WTC11 (cell line): ENCODE data around the gene ACER1. TPM values are rescaled to one million over a fixed set of nuclear protein-coding genes. Genes with fewer than 3 reads are reported as not detected.

Experiments used
- ATAC-seq: fragments of 200-7000 bp; cut with Tn5 transposase; 2 replicates; pipeline ENCODE4 v1.10.0; 2021; ENCODE audit warnings: mild to moderate bottlenecking, moderate library complexity
- CTCF ChIA-PET: fragments of 300-600 bp; sonication (Branson Sonifier 250); formaldehyde crosslinking; loops from one replicate; lab custom pipeline; 2021; ENCODE audit warnings: antibody characterized with exemption; lab: Charles Lee
- POLR2A ChIA-PET: fragments of 350-600 bp; sonication (Branson Sonifier 250); formaldehyde crosslinking; loops from one replicate; lab custom pipeline; 2021; ENCODE audit warnings: antibody characterized with exemption; lab: Charles Lee
- DNase-seq: peaks from one replicate; pipeline ENCODE4 v3.0.0; 2021; ENCODE audit warnings: low spot score
- H3K27ac Mint-ChIP-seq: 2 replicates; pipeline ENCODE4 v1.8.0; 2021; ENCODE audit warnings: mixed read lengths
- H3K27me3 Mint-ChIP-seq: 2 replicates; pipeline ENCODE4 v1.8.0; 2021; ENCODE audit warnings: low read depth, mild to moderate bottlenecking, moderate library complexity, mixed read lengths
- H3K36me3 Mint-ChIP-seq: 2 replicates; pipeline ENCODE4 v1.8.0; 2021; ENCODE audit warnings: mixed read lengths
- H3K4me1 Mint-ChIP-seq: 2 replicates; pipeline ENCODE4 v1.8.0; 2022; ENCODE audit warnings: mixed read lengths
- H3K4me3 Mint-ChIP-seq: 2 replicates; pipeline ENCODE4 v1.8.0; 2021; ENCODE audit warnings: mild to moderate bottlenecking, moderate library complexity, mixed read lengths
- H3K9me3 Mint-ChIP-seq: 2 replicates; pipeline ENCODE4 v1.8.0; 2021; ENCODE audit warnings: mixed read lengths
- CREM ChIP-seq: sonication (generic); formaldehyde crosslinking; IDR thresholded peaks from 2 replicates; pipeline ENCODE4 v1.8.1; 2022; ENCODE audit warnings: mild to moderate bottlenecking, missing genetic modification reagents, moderate library complexity
- E2F5 ChIP-seq: sonication (generic); formaldehyde crosslinking; IDR thresholded peaks from 2 replicates; pipeline ENCODE4 v1.8.1; 2022; ENCODE audit warnings: mild to moderate bottlenecking, moderate library complexity, missing genetic modification reagents
- ETV6 ChIP-seq: sonication (generic); formaldehyde crosslinking; IDR thresholded peaks from 2 replicates; pipeline ENCODE4 v1.8.1; 2022; ENCODE audit warnings: mild to moderate bottlenecking, missing genetic modification reagents
- FOXK1 ChIP-seq: sonication (generic); formaldehyde crosslinking; IDR thresholded peaks from 2 replicates; pipeline ENCODE4 v1.8.0; 2022; ENCODE audit warnings: mild to moderate bottlenecking, moderate library complexity, missing genetic modification reagents
- HMGXB4 ChIP-seq: sonication (generic); formaldehyde crosslinking; IDR thresholded peaks from 2 replicates; pipeline ENCODE4 v1.8.1; 2023; ENCODE audit warnings: mild to moderate bottlenecking, moderate library complexity, missing genetic modification reagents
- JAZF1 ChIP-seq: fragments of 250-450 bp; sonication (Bioruptor Pico); IDR thresholded peaks from 2 replicates; pipeline ENCODE4 v1.9.0; 2021; ENCODE audit warnings: moderate library complexity, mild to moderate bottlenecking, inconsistent platforms
- NR2C2 ChIP-seq: sonication (generic); formaldehyde crosslinking; IDR thresholded peaks from 2 replicates; pipeline ENCODE4 v1.8.0; 2022; ENCODE audit warnings: mild to moderate bottlenecking, missing genetic modification reagents
- NR3C1 ChIP-seq: sonication (generic); formaldehyde crosslinking; conservative IDR thresholded peaks from 2 replicates; pipeline ENCODE4 v1.8.1; 2023; ENCODE audit warnings: low read depth, mild to moderate bottlenecking, missing genetic modification reagents
- PRDM15 ChIP-seq: sonication (generic); formaldehyde crosslinking; IDR thresholded peaks from 2 replicates; pipeline ENCODE4 v1.8.0; 2022; ENCODE audit warnings: missing genetic modification reagents
- TCF7 ChIP-seq: sonication (generic); formaldehyde crosslinking; IDR thresholded peaks from 2 replicates; pipeline ENCODE4 v1.8.0; 2022; ENCODE audit warnings: mild to moderate bottlenecking, low read depth, missing genetic modification reagents, moderate library complexity
- TP53 ChIP-seq: sonication (generic); formaldehyde crosslinking; IDR thresholded peaks from 2 replicates; pipeline ENCODE4 v1.8.1; 2023; ENCODE audit warnings: mild to moderate bottlenecking, missing genetic modification reagents
- ZBTB21 ChIP-seq: sonication (generic); formaldehyde crosslinking; IDR thresholded peaks from 2 replicates; pipeline ENCODE4 v1.8.1; 2023; ENCODE audit warnings: mild to moderate bottlenecking, missing genetic modification reagents, borderline replicate concordance
- ZNF138 ChIP-seq: sonication (generic); formaldehyde crosslinking; conservative IDR thresholded peaks from 2 replicates; pipeline ENCODE4 v1.8.1; 2022; ENCODE audit warnings: mild to moderate bottlenecking, moderate library complexity, missing genetic modification reagents
- ZNF232 ChIP-seq: sonication (generic); formaldehyde crosslinking; IDR thresholded peaks from 2 replicates; pipeline ENCODE4 v1.8.0; 2022; ENCODE audit warnings: mild to moderate bottlenecking, missing genetic modification reagents
- ZNF317 ChIP-seq: sonication (generic); formaldehyde crosslinking; IDR thresholded peaks from 2 replicates; pipeline ENCODE4 v1.8.1; 2023; ENCODE audit warnings: low read depth, mild to moderate bottlenecking, moderate library complexity, missing genetic modification reagents, borderline replicate concordance
- ZNF416 ChIP-seq: fragments of 250-450 bp; sonication (Bioruptor Pico); IDR thresholded peaks from 2 replicates; pipeline ENCODE4 v1.9.0; 2021; ENCODE audit warnings: mild to moderate bottlenecking, inconsistent platforms
- ZNF512 ChIP-seq: sonication (generic); formaldehyde crosslinking; IDR thresholded peaks from 2 replicates; pipeline ENCODE4 v1.8.1; 2022; ENCODE audit warnings: missing genetic modification reagents, borderline replicate concordance
- ZNF532 ChIP-seq: fragments of 250-450 bp; sonication (Bioruptor Pico); IDR thresholded peaks from 2 replicates; pipeline ENCODE4 v1.9.0; 2021; ENCODE audit warnings: mild to moderate bottlenecking, borderline replicate concordance
- ZSCAN18 ChIP-seq: fragments of 250-450 bp; sonication (Bioruptor Pico); IDR thresholded peaks from 2 replicates; pipeline ENCODE4 v2.1.2; 2022; ENCODE audit warnings: mild to moderate bottlenecking, moderate library complexity
- total RNA-seq: library from RNA; stranded (reverse); gene quantifications from 3 replicates; pipeline ENCODE4 v1.2.3, GENCODE V29; 2021
- TF ChIP-seq, protein P1 (sequence below): fragments of 250-450 bp; sonication (Bioruptor Pico); IDR thresholded peaks from 2 replicates; pipeline ENCODE4 v1.9.0; 2021; ENCODE audit warnings: moderate library complexity, mild to moderate bottlenecking, inconsistent platforms, borderline replicate concordance

The ACER1 gene
- total RNA-seq, 1 experiment from 2014 or later = not detected

GRCh38 chr19:6372594-6373095, 39.2 kb upstream of the ACER1 start, which contains the start of gene ALKBH7 (continued):
- TF ChIP-seq ZBTB21 (CRISPR knock-in tag) (0 out of 2 replicates have a peak, but pooled peaks have one; percentile 61), TCF7 (CRISPR knock-in tag) (no peak), TP53 (CRISPR knock-in tag) (no peak), CREM (CRISPR knock-in tag) (peak; percentile 61; the same call in 1 of the 2 replicates), ZNF138 (CRISPR knock-in tag) (no peak), NR3C1 (CRISPR knock-in tag) (no peak), ZNF232 (CRISPR knock-in tag) (no peak), JAZF1 (CRISPR knock-in tag) (no peak), ZNF317 (CRISPR knock-in tag) (no peak), PRDM15 (CRISPR knock-in tag) (no peak), HMGXB4 (CRISPR knock-in tag) (peak; percentile 77; the same call in 1 of the 2 replicates)

DNA sequence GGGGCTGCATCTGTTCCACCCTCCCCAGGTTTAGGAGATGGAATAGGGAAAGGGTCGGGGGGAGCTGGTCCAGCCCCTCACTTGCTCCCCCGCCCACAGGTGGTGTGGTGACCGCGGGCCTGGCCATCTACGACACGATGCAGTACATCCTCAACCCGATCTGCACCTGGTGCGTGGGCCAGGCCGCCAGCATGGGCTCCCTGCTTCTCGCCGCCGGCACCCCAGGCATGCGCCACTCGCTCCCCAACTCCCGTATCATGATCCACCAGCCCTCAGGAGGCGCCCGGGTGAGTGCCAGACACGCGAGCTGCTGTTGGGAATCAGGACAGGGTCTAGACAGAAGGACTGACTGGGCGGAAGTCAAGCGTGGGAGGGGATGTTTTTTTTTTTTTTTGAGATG, 30.9 kb upstream of the ACER1 start:
- no peaks in the 10 kb centered on the region for H3K9me3 Mint-ChIP-seq
- CTCF ChIA-PET = interaction anchor here (0.8 to 1.3 kb wide), 4 partner anchors 9 to 342 kb away, joined by 3 to 4 read pairs (median 4); no protein-coding TSS in a partner anchor
- no peak overlapping the region for H3K27ac Mint-ChIP-seq
- TF ChIP-seq ZSCAN18 (CRISPR knock-in tag) (no peak), FOXK1 (CRISPR knock-in tag) (no peak), NR2C2 (no peak), ZNF512 (CRISPR knock-in tag) (no peak), E2F5 (no peak), ZNF532 (CRISPR knock-in tag) (no peak), ETV6 (CRISPR knock-in tag) (no peak), ZNF416 (CRISPR knock-in tag) (no peak)
- TF ChIP-seq, protein P1, sequence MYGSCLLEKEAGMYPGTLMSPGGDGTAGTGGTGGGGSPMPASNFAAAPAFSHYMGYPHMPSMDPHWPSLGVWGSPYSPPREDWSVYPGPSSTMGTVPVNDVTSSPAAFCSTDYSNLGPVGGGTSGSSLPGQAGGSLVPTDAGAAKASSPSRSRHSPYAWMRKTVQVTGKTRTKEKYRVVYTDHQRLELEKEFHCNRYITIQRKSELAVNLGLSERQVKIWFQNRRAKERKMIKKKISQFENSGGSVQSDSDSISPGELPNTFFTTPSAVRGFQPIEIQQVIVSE (CRISPR knock-in tag) = no peak

More for the DNA sequence above, 30.9 kb upstream of the ACER1 start:
- Mint-ChIP-seq H3K4me3 (no peak overlapping the region), H3K4me1 (peaks cover 5% of the 10 kb centered on the region; the same call in 1 of the 2 replicates), H3K27me3 (peaks cover 8% of the 10 kb centered on the region; the same call in 1 of the 2 replicates), H3K36me3 (peaks cover 28% of the 10 kb centered on the region)
- POLR2A ChIA-PET = no interaction called here
- DNase-seq (no peak), ATAC-seq (no peak)
